ENCODE data around the gene BDKRB2. TPM values are rescaled to one million over a fixed set of nuclear protein-coding genes. Genes with fewer than 3 reads are reported as not detected.

Gene BDKRB2
- total and polyA plus RNA-seq, 2 of the 13 experiments (the other 11 are each of a cell fraction or from before 2014, with no cell fraction given) = 0.03 TPM; not detected in 1

GRCh38 chr14:96181186-96182056, 23.2 kb upstream of the BDKRB2 start:
- BruUV-seq (replicated peaks) = no TSS peak

More at GRCh38 chr14:96181186-96182056, 23.2 kb upstream of the BDKRB2 start:
- H3K27ac ChIP-seq (ENCODE audit: extremely low read length, insufficient read depth, low read length) = no peak overlapping the region
- H3K4me3 ChIP-seq (replicated peaks in 1 of 3; ENCODE audit: insufficient read depth in 1 of 3, low read depth in 2 of 3, low read length in 3 of 3) = no peak overlapping the region
- WGBS (ENCODE audit: low lambda C conversion rate) = 49% methylated on average over 16 of the region's 17 CpGs
- H3K9ac ChIP-seq (ENCODE audit: insufficient read depth, low read depth, low read length) = no peak overlapping the region
- intact Hi-C loops (cut with micrococcal nuclease; ENCODE audit: unreplicated experiment) (no loop called here), in situ Hi-C loops (cut with HindIII; ENCODE audit: extremely low pct_ligation_motif_present, low pct_unique_long_range_greater_than_20kb) (no loop called here)
- peak; percentile 47 for TF ChIP-seq MNT (IDR thresholded peaks at IDR 0.05)
- no peak for TF ChIP-seq THAP7 (CRISPR knock-in tag; IDR thresholded peaks at IDR 0.05)
- no peaks in the 10 kb centered on the region for H3K27me3 ChIP-seq (ENCODE audit: control insufficient read depth in 1 of 2, insufficient read depth in 2 of 2, low read length in 2 of 2)
- no peak for ATAC-seq
- H2AFZ ChIP-seq (ENCODE audit: low read length) = no peak overlapping the region
- no peaks in the 10 kb centered on the region for H3K79me2 ChIP-seq (ENCODE audit: insufficient read depth, low read length)
- H3K9me3 ChIP-seq (ENCODE audit: low read length) = no peaks in the 10 kb centered on the region
- POLR2A ChIA-PET = no interaction called here
- H3K36me3 ChIP-seq (replicated peaks in 1 of 2; ENCODE audit: control insufficient read depth in 1 of 2, insufficient read depth in 2 of 2, low read length in 2 of 2) = no peaks in the 10 kb centered on the region
- CTCF ChIA-PET (ENCODE audit: low intra/inter-chr PET ratio, low total read pairs) = no interaction called here
- no peak for DNase-seq (ENCODE audit: low spot score)
- H4K20me1 ChIP-seq (ENCODE audit: insufficient read depth, low read length) = no peaks in the 10 kb centered on the region
- H3K4me1 ChIP-seq (ENCODE audit: insufficient read depth, low read length) = peaks cover 5% of the 10 kb centered on the region; the same call in 1 of the 2 replicates
- FAIRE-seq = no peak
- no peak overlapping the region for H3K4me2 ChIP-seq (ENCODE audit: low read depth, low read length)
